Endodermal cell (in vitro differentiated cells): ENCODE data around the gene CAPZB. TPM values are rescaled to one million over a fixed set of nuclear protein-coding genes. Genes with fewer than 3 reads are reported as not detected.

ENCODE experiments used
- DNase-seq: peaks from one replicate; pipeline ENCODE4 v3.0.0-alpha.2; 2017
- H3K27ac ChIP-seq: 2 replicates; pipeline ENCODE4 v1.5.1; 2013; ENCODE audit warnings: mild to moderate bottlenecking, low read depth, low read length, moderate library complexity
- H3K27me3 ChIP-seq: 2 replicates; pipeline ENCODE4 v1.6.1; 2013; ENCODE audit warnings: mild to moderate bottlenecking, low read length, moderate library complexity; ENCODE audit not compliant: insufficient read depth, control insufficient read depth, poor library complexity, severe bottlenecking
- H3K36me3 ChIP-seq: 2 replicates; pipeline ENCODE4 v1.7.0; 2013; ENCODE audit warnings: mild to moderate bottlenecking, low read length, moderate library complexity; ENCODE audit not compliant: control insufficient read depth, insufficient read depth
- H3K4me1 ChIP-seq: one replicate; pipeline ENCODE4 v1.7.0; 2013; ENCODE audit warnings: low read length; ENCODE audit not compliant: control insufficient read depth, insufficient read depth
- H3K4me3 ChIP-seq: 2 replicates; pipeline ENCODE4 v1.5.1; 2013; ENCODE audit warnings: mild to moderate bottlenecking, low read length, moderate library complexity
- H3K9ac ChIP-seq: 2 replicates; pipeline ENCODE4 v1.6.1; 2013; ENCODE audit warnings: mild to moderate bottlenecking, low read length, moderate library complexity; ENCODE audit not compliant: poor library complexity, severe bottlenecking; ENCODE audit errors: extremely low read depth
- H3K9me3 ChIP-seq: 2 replicates; pipeline ENCODE4 v1.6.1; 2013; ENCODE audit warnings: mild to moderate bottlenecking, low read length, moderate library complexity; ENCODE audit not compliant: control insufficient read depth
- H3K27ac Mint-ChIP-seq: 2 replicates; pipeline ENCODE4 v1.8.0; 2020; ENCODE audit warnings: mixed read lengths
- H3K27me3 Mint-ChIP-seq: 2 replicates; pipeline ENCODE4 v1.8.0; 2021; ENCODE audit warnings: mild to moderate bottlenecking, mixed read lengths; ENCODE audit not compliant: insufficient read depth
- H3K36me3 Mint-ChIP-seq: 2 replicates; pipeline ENCODE4 v1.8.0; 2020; ENCODE audit warnings: low read depth, mixed read lengths
- H3K4me1 Mint-ChIP-seq: 2 replicates; pipeline ENCODE4 v1.8.0; 2020; ENCODE audit warnings: mixed read lengths
- H3K4me3 Mint-ChIP-seq: 2 replicates; pipeline ENCODE4 v1.8.0; 2020; ENCODE audit warnings: mild to moderate bottlenecking, moderate library complexity, mixed read lengths
- H3K9me3 Mint-ChIP-seq: 2 replicates; pipeline ENCODE4 v1.8.0; 2020; ENCODE audit warnings: mild to moderate bottlenecking, mixed read lengths
- WGBS, 2 experiments: methylation state at CpG; one replicate each; pipeline versions ENCODE4 v1.1.5 to v1.1.7; 2013; ENCODE audit warnings: missing lambda C conversion rate in 2 of 2, mixed read lengths in 1 of 2; ENCODE audit not compliant: insufficient coverage in 1 of 2, insufficient read length in 1 of 2; 5-methylcytosine and 5-hydroxymethylcytosine counted together
- total RNA-seq, 2 donors: library from RNA; stranded (reverse); fragmentation: NEBNext Ultra II Directional in 1 of 2; extraction: Animal tissue kit (Norgen Biotek cat#: 25700) in 1 of 2; gene quantifications; 2 replicates in 1 of 2; 3 replicates in 1 of 2; pipeline ENCODE4 v1.2.1, GENCODE V29; 2021
- TF ChIP-seq, protein P1 (sequence below): fragments of 200-600 bp; sonication (generic); conservative IDR thresholded peaks from 2 replicates; pipeline ENCODE4 v1.5.0; 2021; ENCODE audit warnings: antibody characterized with exemption, mild to moderate bottlenecking

The CAPZB gene
- total RNA-seq, 2 donors from 2014 or later: 334 to 362 TPM

- Histone ChIP-seq H3K4me3 (no peak overlapping the region), H3K4me1 (peaks cover 3% of the 10 kb centered on the region), H3K36me3 (peaks cover 50% of the 10 kb centered on the region), H3K9ac (no peak overlapping the region), H3K27ac (no peak overlapping the region), H3K27me3 (no peaks in the 10 kb centered on the region), H3K9me3 (no peaks in the 10 kb centered on the region)
- Mint-ChIP-seq H3K4me3 (no peak overlapping the region), H3K36me3 (peaks cover 45% of the 10 kb centered on the region), H3K4me1 (peaks cover 15% of the 10 kb centered on the region), H3K27ac (no peak overlapping the region), H3K9me3 (no peaks in the 10 kb centered on the region), H3K27me3 (no peaks in the 10 kb centered on the region)
- 82 to 88% methylated on average over 3 of the region's 3 CpGs for WGBS, 2 experiments
- no peak for DNase-seq
- TF ChIP-seq, protein P1, sequence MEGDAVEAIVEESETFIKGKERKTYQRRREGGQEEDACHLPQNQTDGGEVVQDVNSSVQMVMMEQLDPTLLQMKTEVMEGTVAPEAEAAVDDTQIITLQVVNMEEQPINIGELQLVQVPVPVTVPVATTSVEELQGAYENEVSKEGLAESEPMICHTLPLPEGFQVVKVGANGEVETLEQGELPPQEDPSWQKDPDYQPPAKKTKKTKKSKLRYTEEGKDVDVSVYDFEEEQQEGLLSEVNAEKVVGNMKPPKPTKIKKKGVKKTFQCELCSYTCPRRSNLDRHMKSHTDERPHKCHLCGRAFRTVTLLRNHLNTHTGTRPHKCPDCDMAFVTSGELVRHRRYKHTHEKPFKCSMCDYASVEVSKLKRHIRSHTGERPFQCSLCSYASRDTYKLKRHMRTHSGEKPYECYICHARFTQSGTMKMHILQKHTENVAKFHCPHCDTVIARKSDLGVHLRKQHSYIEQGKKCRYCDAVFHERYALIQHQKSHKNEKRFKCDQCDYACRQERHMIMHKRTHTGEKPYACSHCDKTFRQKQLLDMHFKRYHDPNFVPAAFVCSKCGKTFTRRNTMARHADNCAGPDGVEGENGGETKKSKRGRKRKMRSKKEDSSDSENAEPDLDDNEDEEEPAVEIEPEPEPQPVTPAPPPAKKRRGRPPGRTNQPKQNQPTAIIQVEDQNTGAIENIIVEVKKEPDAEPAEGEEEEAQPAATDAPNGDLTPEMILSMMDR: no peak
Measured at GRCh38 chr1:19308509-19308907, 176.8 kb downstream of the CAPZB start.

DNA sequence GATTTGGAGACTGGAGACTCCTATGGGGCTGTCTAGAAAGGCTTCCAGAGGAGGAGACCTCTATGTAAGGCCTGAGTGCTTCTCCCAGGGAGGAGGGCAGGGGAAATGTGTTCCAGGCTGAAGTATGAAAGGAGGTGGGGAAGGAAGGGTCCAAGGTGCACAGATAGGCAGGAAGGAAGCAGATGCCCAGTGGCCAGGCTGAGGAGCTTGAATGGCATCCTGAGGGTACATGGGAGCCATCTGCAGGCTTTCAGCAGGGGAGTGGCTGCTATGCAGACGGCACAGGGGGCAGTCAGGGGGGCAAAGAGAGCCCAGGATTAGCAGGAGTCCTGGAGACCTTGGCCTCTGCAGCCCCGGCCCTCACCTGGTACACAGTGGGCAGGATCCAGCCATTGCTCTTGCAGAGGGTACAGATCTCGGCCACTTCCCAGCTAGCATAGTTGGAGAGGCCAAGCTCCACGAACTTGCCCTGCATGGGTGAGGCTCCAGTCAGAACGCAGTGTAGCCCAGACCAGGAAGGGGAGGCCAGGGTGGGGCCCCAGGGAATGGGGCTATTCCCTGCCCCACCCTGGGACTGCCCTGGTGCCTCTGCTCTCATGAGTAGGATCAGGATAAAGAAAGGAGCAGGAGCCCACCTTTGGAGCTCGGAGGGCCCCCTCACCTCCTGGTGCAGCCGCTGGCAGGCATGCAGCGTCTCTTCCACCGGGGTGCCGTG, 177.4 kb downstream of the CAPZB start:
- Mint-ChIP-seq H3K4me1 (peaks cover 10% of the 10 kb centered on the region), H3K27me3 (no peaks in the 10 kb centered on the region), H3K9me3 (no peaks in the 10 kb centered on the region), H3K36me3 (peaks cover 48% of the 10 kb centered on the region), H3K27ac (no peak overlapping the region), H3K4me3 (no peak overlapping the region)
- no peak for DNase-seq
- 95% methylated on average over 8 to 10 of the region's 10 CpGs for WGBS, 2 experiments
- no peak overlapping the region for H3K27ac ChIP-seq
- TF ChIP-seq, protein P1: no peak
- H3K9ac ChIP-seq: no peak overlapping the region
- no peaks in the 10 kb centered on the region for H3K27me3 ChIP-seq
- H3K4me3 ChIP-seq: no peak overlapping the region
- no peaks in the 10 kb centered on the region for H3K9me3 ChIP-seq
- H3K36me3 ChIP-seq: peaks cover 55% of the 10 kb centered on the region
- peaks cover 3% of the 10 kb centered on the region for H3K4me1 ChIP-seq

DNA sequence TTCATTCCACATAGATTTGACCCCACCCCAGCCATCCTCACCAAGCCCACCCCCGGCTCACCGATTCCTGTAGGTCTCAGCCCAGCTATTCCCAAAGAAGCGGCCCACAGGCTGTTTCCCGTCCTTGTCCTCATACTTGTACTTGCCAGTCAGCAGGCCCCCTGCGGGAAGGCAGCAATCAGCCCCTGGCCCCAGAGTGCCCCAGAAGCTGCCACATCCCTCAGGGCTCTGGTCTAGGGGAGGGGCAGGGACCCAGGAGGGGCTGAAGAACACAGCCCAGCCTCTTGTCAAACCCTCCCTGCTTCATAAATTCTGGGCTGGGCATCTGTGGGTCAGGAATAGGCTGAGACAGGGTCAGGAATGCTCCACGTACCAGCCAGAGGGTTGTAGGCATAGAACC, 178.4 kb downstream of the CAPZB start:
- H3K27me3 ChIP-seq: no peaks in the 10 kb centered on the region
- no peak overlapping the region for H3K27ac ChIP-seq
- Mint-ChIP-seq H3K27me3 (no peaks in the 10 kb centered on the region), H3K27ac (no peak overlapping the region), H3K4me3 (no peak overlapping the region), H3K36me3 (peaks cover 58% of the 10 kb centered on the region), H3K4me1 (peaks cover 6% of the 10 kb centered on the region), H3K9me3 (no peaks in the 10 kb centered on the region)
- peaks cover 59% of the 10 kb centered on the region for H3K36me3 ChIP-seq
- DNase-seq: no peak
- no peak overlapping the region for H3K4me3 ChIP-seq
- H3K4me1 ChIP-seq: peaks cover 3% of the 10 kb centered on the region
- H3K9ac ChIP-seq: no peak overlapping the region
- WGBS, 2 experiments: 95% methylated on average over 6 of the region's 6 CpGs; no CpG with 5 or more reads in 1 of the 2 experiments
- TF ChIP-seq, protein P1: no peak
- no peaks in the 10 kb centered on the region for H3K9me3 ChIP-seq
